Breast epithelium (tissue), 4 donors: ENCODE results near the gene FAM168A. TPM values are rescaled to one million over a fixed set of nuclear protein-coding genes. Genes with fewer than 3 reads are reported as not detected.

Source experiments
- DNase-seq, 2 donors: peaks; one replicate each; pipeline ENCODE4 v3.0.0-alpha.2; 2019; ENCODE audit warnings: low spot score in 2 of 2
- H3K27ac ChIP-seq, 2 donors: fragments of 200-600 bp; sonication (generic) in 1 of 2; one replicate each; pipeline ENCODE4 v1.5.1; 2016 to 2019; ENCODE audit warnings: mild to moderate bottlenecking in 1 of 2
- H3K27me3 ChIP-seq, 2 donors: fragments of 200-600 bp; sonication (generic) in 1 of 2; one replicate each; pipeline versions ENCODE4 v1.5.1 to v1.6.0; 2017 to 2019; ENCODE audit warnings: control low read depth in 1 of 2, mild to moderate bottlenecking in 1 of 2
- H3K36me3 ChIP-seq: fragments of 200-600 bp; one replicate; pipeline ENCODE4 v1.5.1; 2019
- H3K4me1 ChIP-seq, 2 donors: fragments of 200-600 bp; sonication (generic); one replicate each; pipeline ENCODE4 v1.5.1; 2016 to 2019; ENCODE audit warnings: control low read depth in 1 of 2
- H3K4me3 ChIP-seq, 3 donors: fragments of 200-600 bp; sonication (generic); 1 replicate in 2 of 3; 2 replicates in 1 of 3; pipeline ENCODE4 v1.5.1; 2016 to 2019; ENCODE audit warnings: mild to moderate bottlenecking in 3 of 3, moderate library complexity in 2 of 3
- H3K9me3 ChIP-seq, 2 donors: fragments of 200-600 bp; sonication (generic) in 1 of 2; one replicate each; pipeline ENCODE4 v1.5.1; 2016 to 2019; ENCODE audit warnings: control low read depth in 1 of 2
- CTCF ChIP-seq, 3 donors: fragments of 450-650 bp; IDR thresholded peaks; one replicate each; pipeline ENCODE4 v1.5.1; 2016 to 2017; ENCODE audit warnings: antibody characterized with exemption in 3 of 3, mild to moderate bottlenecking in 3 of 3, moderate library complexity in 3 of 3
- POLR2A ChIP-seq: fragments of 450-650 bp; IDR thresholded peaks from one replicate; pipeline ENCODE4 v1.6.1; 2016; ENCODE audit warnings: antibody characterized with exemption, mild to moderate bottlenecking, moderate library complexity
- POLR2AphosphoS5 ChIP-seq, 3 donors: sonication (generic); formaldehyde crosslinking; IDR thresholded peaks; one replicate each; pipeline ENCODE4 v1.6.1; 2017; ENCODE audit warnings: antibody characterized with exemption in 3 of 3
- intact Hi-C: fragments of 100-400 bp; cut with DNase I; formaldehyde crosslinking; loops from one replicate; pipeline ENCODE4 v1.15.1; 2023; ENCODE audit warnings: low total_unique reads
- total RNA-seq, 3 donors: library from RNA; depleted of rRNA; stranded (reverse); fragments of >200 nt; gene quantifications; one replicate each; pipeline ENCODE4 v1.1.0, GENCODE V29; 2016

Gene FAM168A
- total RNA-seq, 3 donors from 2014 or later: 26.5 to 41.9 (median 28.8) TPM

GRCh38 chr11:73423506-73423905, 174.4 kb downstream of the FAM168A start:
- no peak for DNase-seq
- no peaks in the 10 kb centered on the region for H3K9me3 ChIP-seq
- intact Hi-C loops: loop anchor here (10.0 kb wide), 1 partner anchor 221 kb away; the partner anchor contains the start of gene PLEKHB1
- H3K36me3 ChIP-seq: no peaks in the 10 kb centered on the region
- H3K27ac ChIP-seq: no peak overlapping the region
- no peak overlapping the region for H3K4me3 ChIP-seq
- H3K4me1 ChIP-seq: no peaks in the 10 kb centered on the region
- TF ChIP-seq POLR2A (no peak), POLR2AphosphoS5 (IDR thresholded peaks at IDR 0.05) (no peak), CTCF (IDR thresholded peaks at IDR 0.05) (no peak)
- no peaks in the 10 kb centered on the region for H3K27me3 ChIP-seq

DNA sequence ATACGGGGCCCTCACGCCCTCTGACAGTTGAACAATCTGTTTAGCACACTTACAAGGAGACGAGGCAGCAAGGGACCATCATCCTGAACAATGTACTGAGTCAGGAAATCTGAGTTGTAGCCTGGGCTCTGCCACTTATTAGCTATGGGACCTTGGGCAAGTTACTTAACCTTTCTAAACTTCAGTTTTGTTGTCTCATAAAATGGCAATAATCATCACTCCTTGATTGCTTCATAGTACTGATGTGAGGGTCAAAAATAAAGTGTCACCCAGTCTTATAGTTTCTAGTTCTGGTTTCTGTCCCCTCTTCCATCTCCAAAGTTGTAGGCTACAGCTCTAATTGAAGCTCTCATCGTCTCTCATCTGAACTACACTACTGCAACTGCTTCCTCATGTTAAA, 175.0 kb downstream of the FAM168A start:
- DNase-seq: no peak

DNA sequence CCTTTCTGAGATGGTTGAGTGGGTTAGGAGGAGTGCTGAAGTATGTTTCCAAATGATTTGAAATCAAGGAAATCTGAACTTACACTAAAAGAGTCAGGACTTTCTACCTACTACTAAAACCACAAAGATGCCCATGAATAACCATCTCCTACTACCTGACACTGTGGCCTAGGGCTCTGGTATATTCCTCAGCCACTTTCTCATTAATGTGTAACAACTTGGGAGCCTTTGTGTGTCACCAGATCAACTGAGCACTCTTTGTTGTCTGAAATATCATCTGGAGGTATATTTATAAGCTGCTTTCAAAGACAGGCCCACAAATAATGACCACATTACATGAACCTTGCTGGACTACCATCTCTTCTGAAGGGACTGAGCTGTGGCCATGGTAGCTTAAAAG, 177.8 kb downstream of the FAM168A start:
- H3K4me3 ChIP-seq: no peak overlapping the region
- no peaks in the 10 kb centered on the region for H3K27me3 ChIP-seq
- TF ChIP-seq POLR2A (no peak), CTCF (IDR thresholded peaks at IDR 0.05) (no peak), POLR2AphosphoS5 (IDR thresholded peaks at IDR 0.05) (no peak)
- H3K27ac ChIP-seq: no peak overlapping the region
- intact Hi-C loops: loop anchor here (10.0 kb wide), 1 partner anchor 225 kb away; the partner anchor contains the start of gene PLEKHB1
- DNase-seq: no peak
- H3K4me1 ChIP-seq: no peaks in the 10 kb centered on the region
- no peaks in the 10 kb centered on the region for H3K9me3 ChIP-seq
- H3K36me3 ChIP-seq: no peaks in the 10 kb centered on the region

More for the DNA sequence above, 175.0 kb downstream of the FAM168A start:
- Histone ChIP-seq H3K9me3 (no peaks in the 10 kb centered on the region), H3K27ac (no peak overlapping the region), H3K4me3 (no peak overlapping the region), H3K4me1 (no peaks in the 10 kb centered on the region), H3K36me3 (no peaks in the 10 kb centered on the region), H3K27me3 (no peaks in the 10 kb centered on the region)
- intact Hi-C loops: loop anchor here (10.0 kb wide), 1 partner anchor 222 kb away; the partner anchor contains the start of gene PLEKHB1
- TF ChIP-seq POLR2AphosphoS5 (IDR thresholded peaks at IDR 0.05) (no peak), POLR2A (no peak), CTCF (IDR thresholded peaks at IDR 0.05) (no peak)

DNA sequence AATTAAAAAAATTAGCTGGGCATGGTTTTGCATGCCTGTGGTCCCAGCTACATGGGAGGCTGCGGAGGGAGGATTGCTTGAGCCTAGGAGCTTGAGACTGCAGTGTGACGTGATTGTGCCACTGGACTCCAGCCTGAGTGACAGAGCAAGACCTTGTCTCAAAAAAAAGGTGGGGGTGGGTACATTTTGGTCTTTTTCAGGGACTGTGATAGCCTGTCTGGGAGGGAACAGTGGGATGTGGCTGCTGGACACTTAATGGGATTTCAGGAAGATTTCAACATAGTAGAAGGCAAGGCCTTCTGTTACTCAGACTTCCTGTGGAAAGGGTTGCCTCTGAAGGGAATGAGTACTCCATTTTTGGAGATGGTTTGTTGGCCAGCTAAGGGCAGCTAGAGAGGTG, 181.1 kb downstream of the FAM168A start:
- no peaks in the 10 kb centered on the region for H3K9me3 ChIP-seq
- TF ChIP-seq CTCF (IDR thresholded peaks at IDR 0.05) (no peak), POLR2AphosphoS5 (IDR thresholded peaks at IDR 0.05) (no peak), POLR2A (no peak)
- peaks cover 0 to 3% of the 10 kb centered on the region in 2 donors for H3K4me1 ChIP-seq
- H3K36me3 ChIP-seq: no peaks in the 10 kb centered on the region
- no peak for DNase-seq
- no peak overlapping the region for H3K4me3 ChIP-seq
- H3K27me3 ChIP-seq: no peaks in the 10 kb centered on the region
- intact Hi-C loops: no loop called here
- H3K27ac ChIP-seq: no peak overlapping the region

- peaks cover 0 to 3% of the 10 kb centered on the region in 2 donors for H3K4me1 ChIP-seq
- no peak for DNase-seq
- intact Hi-C loops: no loop called here
- no peaks in the 10 kb centered on the region for H3K27me3 ChIP-seq
- H3K36me3 ChIP-seq: no peaks in the 10 kb centered on the region
- H3K4me3 ChIP-seq: no peak overlapping the region
- no peak for TF ChIP-seq CTCF (IDR thresholded peaks at IDR 0.05)
- no peak for TF ChIP-seq POLR2A
- no peak for TF ChIP-seq POLR2AphosphoS5 (IDR thresholded peaks at IDR 0.05)
- no peaks in the 10 kb centered on the region for H3K9me3 ChIP-seq
- peak overlapping the region; percentile 44 to 72 for H3K27ac ChIP-seq
Observed at GRCh38 chr11:73415854-73416615, 181.9 kb downstream of the FAM168A start.
